Smooth muscle cell (in vitro differentiated cells): ENCODE measurements around the gene ZDHHC8. TPM values are rescaled to one million over a fixed set of nuclear protein-coding genes. Genes with fewer than 3 reads are reported as not detected.

Source experiments
- DNase-seq: peaks from one replicate; lab custom pipeline; 2025; ENCODE audit not compliant: unreplicated experiment; lab: John Stamatoyannopoulos, UW
- H2AFZ ChIP-seq: fragments of 200-600 bp; sonication (generic); 2 replicates; pipeline ENCODE4 v1.6.0; 2016; ENCODE audit warnings: antibody characterized with exemption, low read depth, mild to moderate bottlenecking
- H3F3A ChIP-seq: fragments of 200-600 bp; sonication (generic); 2 replicates; pipeline ENCODE4 v1.6.0; 2017; ENCODE audit warnings: antibody characterized with exemption, low read depth
- H3K27ac ChIP-seq: fragments of 200-600 bp; sonication (generic); 2 replicates; pipeline ENCODE4 v1.5.1; 2016; ENCODE audit warnings: low read depth, mild to moderate bottlenecking
- H3K27me3 ChIP-seq: fragments of 200-600 bp; sonication (generic); 2 replicates; pipeline ENCODE4 v1.6.1; 2016; ENCODE audit warnings: low read depth, mild to moderate bottlenecking
- H3K36me3 ChIP-seq: fragments of 200-600 bp; sonication (generic); 2 replicates; pipeline ENCODE4 v1.5.1; 2016; ENCODE audit warnings: low read depth
- H3K4me1 ChIP-seq: fragments of 200-600 bp; sonication (generic); 2 replicates; pipeline ENCODE4 v1.5.1; 2016; ENCODE audit warnings: low read depth
- H3K4me2 ChIP-seq: fragments of 200-600 bp; sonication (generic); 2 replicates; pipeline ENCODE4 v1.6.0; 2016; ENCODE audit warnings: mild to moderate bottlenecking
- H3K4me3 ChIP-seq: fragments of 200-600 bp; sonication (generic); 2 replicates; pipeline ENCODE4 v1.5.1; 2016; ENCODE audit warnings: mild to moderate bottlenecking
- H3K79me2 ChIP-seq: fragments of 200-600 bp; sonication (generic); 2 replicates; pipeline ENCODE4 v1.6.0; 2016; ENCODE audit warnings: low read depth, mild to moderate bottlenecking
- H3K9ac ChIP-seq: fragments of 200-600 bp; sonication (generic); 2 replicates; pipeline ENCODE4 v1.6.0; 2016; ENCODE audit warnings: low read depth
- H3K9me3 ChIP-seq: fragments of 200-600 bp; sonication (generic); replicated peaks from 2 replicates; pipeline ENCODE4 v1.5.1; 2016; ENCODE audit warnings: low read depth
- H4K20me1 ChIP-seq: fragments of 200-600 bp; sonication (generic); 2 replicates; pipeline ENCODE4 v1.6.0; 2016; ENCODE audit warnings: low read depth
- WGBS: methylation state at CpG from one replicate; pipeline ENCODE4 v1.1.7; 2016; ENCODE audit warnings: low lambda C conversion rate; 5-methylcytosine and 5-hydroxymethylcytosine counted together
- polyA plus RNA-seq: library from polyadenylated mRNA; unstranded; fragments of >200 nt; fragmentation: Nextera tagmentation; extraction: Ambion mirVana; gene quantifications from 2 replicates; pipeline ENCODE4 v1.2.1, GENCODE V29; 2016
- total RNA-seq: library from RNA; depleted of rRNA; stranded (reverse); fragments of >200 nt; gene quantifications from 2 replicates; pipeline ENCODE4 v1.2.3, GENCODE V29; 2014
- TF ChIP-seq, protein P1 (sequence below): fragments of 200-600 bp; sonication (generic); IDR thresholded peaks from 2 replicates; pipeline ENCODE4 v1.5.1; 2017; ENCODE audit warnings: borderline replicate concordance, mild to moderate bottlenecking, antibody characterized with exemption; ENCODE audit not compliant: insufficient read depth, poor library complexity, severe bottlenecking

ZDHHC8 gene
- total and polyA plus RNA-seq, 2 experiments from 2014 or later = 12.7 to 53.9 TPM

DNA sequence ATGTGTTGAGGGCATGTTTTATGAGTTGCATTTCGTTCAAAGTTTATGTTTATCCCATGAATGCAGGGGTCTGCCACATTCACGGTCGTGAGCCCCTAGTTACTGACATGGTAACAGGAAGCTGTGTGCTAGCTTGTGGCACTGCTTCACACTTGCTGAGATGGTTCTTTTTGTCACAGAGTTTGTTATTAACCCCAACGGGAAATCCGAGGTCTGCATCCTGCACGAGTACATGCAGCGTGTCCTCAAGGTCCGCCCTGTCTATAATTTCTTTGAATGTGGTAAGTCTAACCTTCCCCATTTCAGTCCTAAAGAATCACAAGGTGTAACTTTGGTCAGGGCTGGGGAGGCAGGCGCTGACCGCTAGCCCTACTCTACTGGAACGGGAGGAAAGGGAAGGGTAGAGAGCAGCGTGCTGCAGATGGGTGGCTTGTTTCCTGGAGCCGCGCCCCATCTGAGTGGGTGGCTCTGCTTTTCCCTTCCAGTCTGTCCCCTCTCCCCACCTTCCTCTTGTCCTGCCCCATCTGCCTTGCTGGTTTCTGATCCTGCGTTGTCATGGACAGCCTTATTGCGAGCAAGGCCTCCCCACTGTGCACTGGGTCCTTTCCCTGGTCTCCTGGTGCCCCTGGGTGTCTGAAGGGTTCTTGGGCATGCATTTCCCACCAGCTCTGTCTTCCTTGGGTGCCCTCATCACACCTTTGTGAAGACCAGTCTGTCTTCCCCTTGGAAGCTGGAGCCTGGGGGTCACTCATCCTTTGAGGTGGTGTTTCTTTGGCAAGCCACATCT is 39.7 kb upstream of the ZDHHC8 start:
- no peaks in the 10 kb centered on the region for H3K27me3 ChIP-seq
- no peaks in the 10 kb centered on the region for H3K4me1 ChIP-seq
- no peaks in the 10 kb centered on the region for H3F3A ChIP-seq
- DNase-seq = no peak
- H3K79me2 ChIP-seq = peaks cover 13% of the 10 kb centered on the region
- no peak overlapping the region for H3K4me2 ChIP-seq
- no peak overlapping the region for H3K9ac ChIP-seq
- peaks cover 34% of the 10 kb centered on the region for H3K36me3 ChIP-seq
- 96% methylated on average over 16 of the region's 16 CpGs for WGBS
- no peak overlapping the region for H2AFZ ChIP-seq
- TF ChIP-seq, protein P1, sequence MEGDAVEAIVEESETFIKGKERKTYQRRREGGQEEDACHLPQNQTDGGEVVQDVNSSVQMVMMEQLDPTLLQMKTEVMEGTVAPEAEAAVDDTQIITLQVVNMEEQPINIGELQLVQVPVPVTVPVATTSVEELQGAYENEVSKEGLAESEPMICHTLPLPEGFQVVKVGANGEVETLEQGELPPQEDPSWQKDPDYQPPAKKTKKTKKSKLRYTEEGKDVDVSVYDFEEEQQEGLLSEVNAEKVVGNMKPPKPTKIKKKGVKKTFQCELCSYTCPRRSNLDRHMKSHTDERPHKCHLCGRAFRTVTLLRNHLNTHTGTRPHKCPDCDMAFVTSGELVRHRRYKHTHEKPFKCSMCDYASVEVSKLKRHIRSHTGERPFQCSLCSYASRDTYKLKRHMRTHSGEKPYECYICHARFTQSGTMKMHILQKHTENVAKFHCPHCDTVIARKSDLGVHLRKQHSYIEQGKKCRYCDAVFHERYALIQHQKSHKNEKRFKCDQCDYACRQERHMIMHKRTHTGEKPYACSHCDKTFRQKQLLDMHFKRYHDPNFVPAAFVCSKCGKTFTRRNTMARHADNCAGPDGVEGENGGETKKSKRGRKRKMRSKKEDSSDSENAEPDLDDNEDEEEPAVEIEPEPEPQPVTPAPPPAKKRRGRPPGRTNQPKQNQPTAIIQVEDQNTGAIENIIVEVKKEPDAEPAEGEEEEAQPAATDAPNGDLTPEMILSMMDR = no peak
- no peak overlapping the region for H3K27ac ChIP-seq
- no peak overlapping the region for H3K4me3 ChIP-seq
- H4K20me1 ChIP-seq = peaks cover 39% of the 10 kb centered on the region
- H3K9me3 ChIP-seq = no peaks in the 10 kb centered on the region

DNA sequence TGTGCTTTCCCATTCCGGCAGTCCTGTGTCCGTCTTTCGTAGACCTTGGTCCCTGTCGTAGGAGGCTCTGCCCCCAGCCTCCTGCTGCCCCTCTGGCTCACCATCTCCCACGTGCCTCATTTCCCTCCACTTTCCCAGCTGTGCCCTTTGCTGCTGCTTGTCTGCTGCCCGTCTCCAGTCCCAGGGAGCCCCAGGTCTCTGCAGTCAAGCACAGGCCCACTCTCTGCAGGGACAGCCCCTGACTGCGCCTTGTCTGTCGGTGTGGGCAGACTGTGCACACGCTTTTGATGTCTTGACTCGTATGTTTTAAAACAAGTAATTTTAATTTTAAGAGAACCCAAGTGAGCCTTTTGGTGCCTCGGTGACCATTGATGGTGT is 39.1 kb upstream of the ZDHHC8 start:
- peaks cover 40% of the 10 kb centered on the region for H3K36me3 ChIP-seq

DNA sequence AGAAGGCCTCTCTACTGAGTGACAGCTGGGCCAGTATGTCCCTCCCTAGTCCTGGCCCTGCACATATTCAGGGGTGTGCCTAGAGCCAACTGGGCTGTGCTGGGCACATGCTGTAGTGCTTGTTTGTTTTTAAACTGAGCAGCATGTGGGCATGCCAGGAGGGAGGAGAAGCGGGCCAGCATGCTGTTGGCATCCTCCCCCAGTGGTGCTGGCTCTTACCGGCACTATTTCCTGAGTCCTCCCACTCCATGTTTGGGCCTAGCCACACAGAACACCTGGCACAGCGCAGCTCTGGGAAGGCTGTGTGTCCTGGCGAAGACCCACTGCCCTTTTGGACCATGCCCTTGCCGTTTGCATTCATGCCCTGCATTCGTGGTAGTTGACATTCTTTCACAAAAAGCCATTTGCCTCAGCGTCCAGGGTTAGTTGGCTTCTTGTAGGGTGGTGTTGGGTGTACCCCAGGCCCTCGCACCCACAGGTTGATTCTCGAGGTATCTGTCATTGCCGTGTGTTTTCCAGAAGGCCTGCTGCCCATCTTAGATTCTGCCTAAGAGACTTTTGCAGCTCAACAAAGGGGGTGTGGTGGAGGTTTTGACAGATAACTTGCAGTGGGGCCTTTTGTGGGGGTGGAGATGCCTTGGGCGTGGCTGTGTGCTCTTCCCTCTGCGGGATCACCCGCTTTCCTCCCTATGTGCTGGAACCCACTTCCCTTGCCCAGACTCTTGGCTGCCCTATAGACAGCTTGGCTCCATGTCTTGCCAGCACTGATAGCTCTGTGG is 38.0 kb upstream of the ZDHHC8 start:
- no peak overlapping the region for H3K9ac ChIP-seq
- peaks cover 34% of the 10 kb centered on the region for H4K20me1 ChIP-seq
- no peaks in the 10 kb centered on the region for H3K4me1 ChIP-seq
- TF ChIP-seq, protein P1 = no peak
- H2AFZ ChIP-seq = no peak overlapping the region
- H3K36me3 ChIP-seq = peaks cover 40% of the 10 kb centered on the region
- H3K27me3 ChIP-seq = no peaks in the 10 kb centered on the region
- no peak overlapping the region for H3K4me3 ChIP-seq
- no peak for DNase-seq
- no peaks in the 10 kb centered on the region for H3F3A ChIP-seq
- H3K9me3 ChIP-seq = no peaks in the 10 kb centered on the region
- no peak overlapping the region for H3K27ac ChIP-seq
- peaks cover 17% of the 10 kb centered on the region for H3K79me2 ChIP-seq
- 96% methylated on average over 13 of the region's 13 CpGs for WGBS
- H3K4me2 ChIP-seq = no peak overlapping the region

More for the DNA sequence above, 39.1 kb upstream of the ZDHHC8 start:
- no peak overlapping the region for H3K4me3 ChIP-seq
- 97% methylated on average over 11 of the region's 11 CpGs for WGBS
- no peaks in the 10 kb centered on the region for H3F3A ChIP-seq
- no peak for DNase-seq
- no peaks in the 10 kb centered on the region for H3K4me1 ChIP-seq
- TF ChIP-seq, protein P1 = no peak
- no peaks in the 10 kb centered on the region for H3K9me3 ChIP-seq
- no peak overlapping the region for H3K4me2 ChIP-seq
- peaks cover 17% of the 10 kb centered on the region for H3K79me2 ChIP-seq
- H2AFZ ChIP-seq = no peak overlapping the region
- no peak overlapping the region for H3K27ac ChIP-seq
- peaks cover 40% of the 10 kb centered on the region for H4K20me1 ChIP-seq
- no peak overlapping the region for H3K9ac ChIP-seq
- H3K27me3 ChIP-seq = no peaks in the 10 kb centered on the region
